GM20000 (cell line): ENCODE results near the gene ADGRA1.

Experiments
- DNase-seq: peaks from one replicate; pipeline ENCODE4 v3.0.0; 2012; ENCODE audit warnings: low spot score
- CTCF ChIP-seq: IDR thresholded peaks from 2 replicates; pipeline ENCODE4 v1.5.1; 2012; ENCODE audit warnings: mild to moderate bottlenecking, control low read depth; ENCODE audit errors: extremely low read depth, missing control alignments

Gene ADGRA1

GRCh38 chr10:133062085-133062484 lies 25.6 kb upstream of the ADGRA1 start:
- no peak for DNase-seq
- TF ChIP-seq CTCF, result no peak

DNA sequence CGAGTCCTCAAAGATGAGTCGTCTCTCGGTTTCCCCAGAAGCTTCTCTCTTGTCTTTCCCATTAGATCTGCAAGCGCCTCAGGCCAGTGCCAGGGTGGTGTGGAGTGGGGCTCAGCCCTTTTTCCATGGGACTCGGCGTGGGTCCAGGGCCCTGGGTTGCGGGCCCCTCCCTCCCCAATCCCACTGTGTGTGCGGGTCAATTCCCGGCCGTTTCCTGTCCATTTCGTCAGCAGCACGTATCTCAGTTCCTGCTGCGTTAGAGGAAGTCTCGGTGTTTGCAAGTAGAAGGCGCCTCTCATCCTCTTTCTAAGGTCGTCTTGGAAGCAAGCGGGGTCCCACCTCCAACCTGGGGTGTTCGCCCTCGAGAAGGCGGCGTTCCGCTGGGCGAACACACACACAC lies 25.1 kb upstream of the ADGRA1 start:
- no peak for TF ChIP-seq CTCF
- no peak for DNase-seq

- TF ChIP-seq CTCF, result no peak
- no peak for DNase-seq
Observed at GRCh38 chr10:133067149-133068105, 20.3 kb upstream of the ADGRA1 start.

DNA sequence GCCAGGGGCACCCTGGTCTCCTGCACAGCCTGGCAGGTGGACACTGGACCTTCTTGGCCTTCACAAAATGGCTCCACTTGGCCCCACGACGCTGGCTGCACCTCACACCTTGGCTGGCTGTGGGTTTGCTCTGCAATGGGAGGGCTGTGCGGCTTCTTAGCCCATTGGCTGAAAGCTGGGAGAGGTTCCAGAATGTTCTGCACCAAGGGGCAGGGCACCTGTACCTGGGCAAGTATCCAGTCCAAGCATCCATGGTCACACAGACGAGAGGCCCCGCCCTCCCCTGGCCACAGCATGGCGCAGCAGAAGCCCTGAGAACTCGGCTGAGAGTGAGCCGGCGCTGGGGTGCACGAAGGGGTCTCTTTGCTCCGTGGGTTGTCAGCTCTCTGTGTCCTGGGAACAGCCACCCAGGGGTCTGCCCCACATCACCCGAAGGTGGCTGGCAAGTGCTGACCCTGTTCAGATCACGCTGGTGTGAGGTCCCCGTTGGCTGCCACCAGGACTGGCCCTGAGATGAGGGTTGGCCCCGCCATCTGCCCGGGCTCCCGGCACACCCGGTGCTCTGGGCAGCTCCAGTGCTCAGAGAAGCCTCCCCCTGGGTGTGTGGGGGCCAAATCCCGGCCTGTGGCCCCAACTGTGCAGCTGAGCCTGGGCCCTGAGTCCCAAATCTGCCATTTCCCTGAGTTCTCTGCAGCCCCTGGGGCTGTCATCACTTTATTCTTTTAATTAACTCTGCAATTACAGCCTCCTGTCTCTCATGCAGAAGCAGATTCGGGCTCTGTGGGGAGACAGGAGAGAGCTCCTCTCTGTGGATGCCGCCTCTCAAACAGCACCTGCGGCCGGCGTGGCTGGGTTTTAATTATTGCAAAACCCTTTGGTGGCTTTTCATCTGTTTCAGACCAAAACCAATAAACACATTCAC lies 19.4 kb upstream of the ADGRA1 start:
- DNase-seq, result no peak
- TF ChIP-seq CTCF, result no peak

DNA sequence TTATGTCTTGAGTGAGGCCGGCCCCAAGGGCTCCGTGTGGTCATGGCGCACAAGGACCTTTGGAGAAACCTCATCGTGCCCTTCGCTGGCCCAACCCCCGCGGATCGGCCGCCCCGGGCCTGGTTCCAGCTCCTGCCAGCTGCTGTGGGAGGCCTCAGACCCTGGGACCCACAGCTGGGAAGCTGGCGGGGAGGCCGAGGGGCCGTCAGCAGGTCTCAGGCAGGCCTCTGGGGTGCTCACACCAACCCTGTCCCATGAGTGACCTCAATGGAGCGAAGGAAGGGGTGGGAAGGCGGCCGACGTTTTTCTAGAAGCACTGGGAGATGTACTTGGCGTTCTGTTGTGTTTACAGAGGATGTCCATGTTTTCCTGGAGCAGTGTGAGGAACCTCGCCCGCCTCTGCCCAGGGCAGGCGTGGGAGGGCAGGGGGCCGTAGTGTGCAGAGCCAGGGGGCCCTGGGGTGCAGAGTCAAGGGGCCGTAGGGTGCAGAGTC lies 18.6 kb upstream of the ADGRA1 start:
- no peak for TF ChIP-seq CTCF
- DNase-seq, result no peak

GRCh38 chr10:133070405-133070804 lies 17.3 kb upstream of the ADGRA1 start:
- no peak for TF ChIP-seq CTCF
- no peak for DNase-seq

- DNase-seq, result no peak
- no peak for TF ChIP-seq CTCF
Observed at GRCh38 chr10:133070810-133071209, 16.9 kb upstream of the ADGRA1 start.
